ENCODE measurements around the gene PPP1CB.

DNA sequence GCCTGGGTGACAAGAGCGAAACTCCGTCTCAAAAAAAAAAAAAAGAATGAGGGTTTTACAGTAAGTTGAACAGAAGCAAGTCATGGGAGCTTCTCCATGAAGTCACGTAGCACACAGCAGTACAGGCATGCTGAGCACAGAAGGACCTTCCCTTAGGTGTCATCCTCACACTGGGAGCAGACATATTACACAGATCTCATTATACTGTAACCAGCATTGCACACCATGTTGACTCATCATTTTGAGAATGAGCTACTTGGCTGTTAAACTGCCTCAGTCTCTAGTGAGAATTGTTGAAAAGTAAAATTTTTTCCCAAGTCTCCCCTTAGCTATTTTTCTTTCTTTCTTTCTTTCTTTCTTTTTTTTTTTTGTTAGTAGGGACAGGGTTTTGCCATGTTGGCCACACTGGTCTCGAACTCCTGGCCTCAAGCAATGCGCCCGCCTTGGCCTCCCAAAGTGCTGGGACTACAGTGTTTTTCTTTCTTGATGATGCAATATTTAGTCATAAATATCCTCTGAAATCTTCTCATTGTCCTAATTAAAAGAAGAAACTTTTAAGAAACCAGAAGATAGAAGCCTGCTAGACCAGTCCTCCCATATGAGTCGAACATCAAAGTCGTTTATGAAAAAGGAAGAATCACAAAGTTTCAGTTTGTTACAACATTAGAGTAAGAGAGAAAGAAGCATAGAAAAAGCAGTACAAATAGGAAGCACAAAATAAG, 37.9 kb upstream of the PPP1CB start:
- TF ChIP-seq, protein P1, sequence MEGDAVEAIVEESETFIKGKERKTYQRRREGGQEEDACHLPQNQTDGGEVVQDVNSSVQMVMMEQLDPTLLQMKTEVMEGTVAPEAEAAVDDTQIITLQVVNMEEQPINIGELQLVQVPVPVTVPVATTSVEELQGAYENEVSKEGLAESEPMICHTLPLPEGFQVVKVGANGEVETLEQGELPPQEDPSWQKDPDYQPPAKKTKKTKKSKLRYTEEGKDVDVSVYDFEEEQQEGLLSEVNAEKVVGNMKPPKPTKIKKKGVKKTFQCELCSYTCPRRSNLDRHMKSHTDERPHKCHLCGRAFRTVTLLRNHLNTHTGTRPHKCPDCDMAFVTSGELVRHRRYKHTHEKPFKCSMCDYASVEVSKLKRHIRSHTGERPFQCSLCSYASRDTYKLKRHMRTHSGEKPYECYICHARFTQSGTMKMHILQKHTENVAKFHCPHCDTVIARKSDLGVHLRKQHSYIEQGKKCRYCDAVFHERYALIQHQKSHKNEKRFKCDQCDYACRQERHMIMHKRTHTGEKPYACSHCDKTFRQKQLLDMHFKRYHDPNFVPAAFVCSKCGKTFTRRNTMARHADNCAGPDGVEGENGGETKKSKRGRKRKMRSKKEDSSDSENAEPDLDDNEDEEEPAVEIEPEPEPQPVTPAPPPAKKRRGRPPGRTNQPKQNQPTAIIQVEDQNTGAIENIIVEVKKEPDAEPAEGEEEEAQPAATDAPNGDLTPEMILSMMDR (IDR thresholded peaks at IDR 0.05), result no peak
- TF ChIP-seq POLR2A (IDR thresholded peaks at IDR 0.05), result no peak
